Peyer's patch (tissue), 4 donors: ENCODE results near the gene WSB2. TPM values are rescaled to one million over a fixed set of nuclear protein-coding genes. Genes with fewer than 3 reads are reported as not detected.

ENCODE experiments used
- DNase-seq, 3 donors: peaks; one replicate each; pipeline ENCODE4 v3.0.0-alpha.2; 2017 to 2019
- H3K27ac ChIP-seq, 4 donors: fragments of 200-600 bp; sonication (generic); one replicate each; pipeline ENCODE4 v1.5.1; 2016 to 2019
- H3K27me3 ChIP-seq, 2 donors: fragments of 200-600 bp; sonication (generic); one replicate each; pipeline ENCODE4 v1.5.1; 2019
- H3K36me3 ChIP-seq, 3 donors: fragments of 200-600 bp; sonication (generic); one replicate each; pipeline ENCODE4 v1.5.1; 2016 to 2019
- H3K4me1 ChIP-seq, 4 donors: fragments of 200-600 bp; sonication (generic); one replicate each; pipeline ENCODE4 v1.5.1; 2016 to 2019
- H3K4me3 ChIP-seq, 4 donors: fragments of 200-600 bp; sonication (generic); 1 replicate in 3 of 4; 2 replicates in 1 of 4; pipeline ENCODE4 v1.5.1; 2016 to 2019; ENCODE audit warnings: mild to moderate bottlenecking in 1 of 4
- H3K9me3 ChIP-seq, 4 donors: fragments of 200-600 bp; sonication (generic); one replicate each; pipeline ENCODE4 v1.5.1; 2016 to 2019; ENCODE audit warnings: mild to moderate bottlenecking in 1 of 4
- POLR2A ChIP-seq, 2 donors: fragments of 450-650 bp; IDR thresholded peaks; one replicate each; pipeline ENCODE4 v1.5.1; 2017; ENCODE audit warnings: antibody characterized with exemption in 2 of 2, mild to moderate bottlenecking in 2 of 2, moderate library complexity in 2 of 2
- total RNA-seq, 4 donors: library from RNA; depleted of rRNA; stranded (reverse); fragments of >200 nt; gene quantifications; one replicate each; pipeline ENCODE4 v1.1.0, GENCODE V29; 2016
- TF ChIP-seq, protein P1 (sequence below), 6 experiments: fragments of 450-650 bp in 4 of 6; fragments of 200-600 bp in 2 of 6; sonication (generic) in 1 of 6; IDR thresholded peaks; one replicate each; pipeline ENCODE4 v1.5.1; 2017 to 2019; ENCODE audit warnings: antibody characterized with exemption in 6 of 6, mild to moderate bottlenecking in 3 of 6, moderate library complexity in 1 of 6

WSB2 gene
- total RNA-seq, 4 donors from 2014 or later, result 76.7 to 146 (median 110) TPM

DNA sequence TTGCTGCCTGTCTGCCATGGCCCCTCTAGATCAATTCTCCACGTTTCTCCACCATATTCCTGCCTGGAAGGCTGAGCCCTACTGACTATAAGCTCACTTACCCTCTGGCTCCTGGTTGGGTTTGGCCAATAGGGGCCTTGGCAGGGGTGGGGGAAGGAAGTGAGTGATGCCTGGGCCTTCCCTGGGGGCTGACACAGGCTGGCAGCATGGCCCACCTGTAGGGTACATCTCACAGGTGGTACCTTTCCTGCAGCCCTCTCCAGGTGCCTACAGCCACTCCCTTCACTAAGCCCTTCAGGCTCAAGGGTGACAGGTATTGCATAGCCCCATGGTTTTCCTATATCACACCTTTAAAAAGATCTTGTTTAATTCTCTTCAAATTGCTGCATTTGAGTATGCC lies 40.9 kb downstream of the WSB2 start:
- H3K36me3 ChIP-seq, result peaks cover 0 to 38% (median 0%) of the 10 kb centered on the region in 3 donors
- H3K4me3 ChIP-seq, result no peak overlapping the region
- TF ChIP-seq POLR2A (IDR thresholded peaks at IDR 0.05), result no peak
- TF ChIP-seq, protein P1, sequence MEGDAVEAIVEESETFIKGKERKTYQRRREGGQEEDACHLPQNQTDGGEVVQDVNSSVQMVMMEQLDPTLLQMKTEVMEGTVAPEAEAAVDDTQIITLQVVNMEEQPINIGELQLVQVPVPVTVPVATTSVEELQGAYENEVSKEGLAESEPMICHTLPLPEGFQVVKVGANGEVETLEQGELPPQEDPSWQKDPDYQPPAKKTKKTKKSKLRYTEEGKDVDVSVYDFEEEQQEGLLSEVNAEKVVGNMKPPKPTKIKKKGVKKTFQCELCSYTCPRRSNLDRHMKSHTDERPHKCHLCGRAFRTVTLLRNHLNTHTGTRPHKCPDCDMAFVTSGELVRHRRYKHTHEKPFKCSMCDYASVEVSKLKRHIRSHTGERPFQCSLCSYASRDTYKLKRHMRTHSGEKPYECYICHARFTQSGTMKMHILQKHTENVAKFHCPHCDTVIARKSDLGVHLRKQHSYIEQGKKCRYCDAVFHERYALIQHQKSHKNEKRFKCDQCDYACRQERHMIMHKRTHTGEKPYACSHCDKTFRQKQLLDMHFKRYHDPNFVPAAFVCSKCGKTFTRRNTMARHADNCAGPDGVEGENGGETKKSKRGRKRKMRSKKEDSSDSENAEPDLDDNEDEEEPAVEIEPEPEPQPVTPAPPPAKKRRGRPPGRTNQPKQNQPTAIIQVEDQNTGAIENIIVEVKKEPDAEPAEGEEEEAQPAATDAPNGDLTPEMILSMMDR (IDR thresholded peaks at IDR 0.05), result no peak
- no peak for DNase-seq
- H3K27ac ChIP-seq, result no peak overlapping the region
- H3K4me1 ChIP-seq, result peaks cover 0 to 10% (median 6%) of the 10 kb centered on the region in 4 donors
- H3K9me3 ChIP-seq, result no peaks in the 10 kb centered on the region
- H3K27me3 ChIP-seq, result no peaks in the 10 kb centered on the region

DNA sequence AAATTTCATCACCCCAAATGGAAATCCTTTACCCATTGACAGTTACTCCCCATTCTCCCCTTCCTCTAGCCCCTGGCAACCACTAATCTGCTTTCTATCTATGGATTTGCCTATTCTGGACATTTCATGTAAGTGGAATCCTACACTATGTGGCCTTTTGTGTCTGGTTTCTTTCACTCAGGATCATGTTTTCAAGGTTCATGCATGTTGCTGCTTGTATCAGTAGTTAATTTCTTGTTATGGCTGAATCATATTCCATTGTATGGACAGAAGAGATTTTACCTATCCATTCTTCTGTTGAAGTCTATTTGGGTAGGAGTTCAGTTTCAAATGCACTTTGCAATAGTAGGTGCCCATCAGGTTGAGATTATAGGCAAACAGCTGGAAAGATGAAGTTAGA lies 43.1 kb downstream of the WSB2 start:
- Histone ChIP-seq H3K4me1 (peaks cover 0 to 10% (median 6%) of the 10 kb centered on the region in 4 donors), H3K4me3 (no peak overlapping the region), H3K36me3 (peaks cover 0 to 35% (median 0%) of the 10 kb centered on the region in 3 donors), H3K27ac (no peak overlapping the region), H3K9me3 (no peaks in the 10 kb centered on the region), H3K27me3 (no peaks in the 10 kb centered on the region)
- DNase-seq, result no peak
- TF ChIP-seq, protein P1 (IDR thresholded peaks at IDR 0.05), result no peak
- no peak for TF ChIP-seq POLR2A (IDR thresholded peaks at IDR 0.05)

DNA sequence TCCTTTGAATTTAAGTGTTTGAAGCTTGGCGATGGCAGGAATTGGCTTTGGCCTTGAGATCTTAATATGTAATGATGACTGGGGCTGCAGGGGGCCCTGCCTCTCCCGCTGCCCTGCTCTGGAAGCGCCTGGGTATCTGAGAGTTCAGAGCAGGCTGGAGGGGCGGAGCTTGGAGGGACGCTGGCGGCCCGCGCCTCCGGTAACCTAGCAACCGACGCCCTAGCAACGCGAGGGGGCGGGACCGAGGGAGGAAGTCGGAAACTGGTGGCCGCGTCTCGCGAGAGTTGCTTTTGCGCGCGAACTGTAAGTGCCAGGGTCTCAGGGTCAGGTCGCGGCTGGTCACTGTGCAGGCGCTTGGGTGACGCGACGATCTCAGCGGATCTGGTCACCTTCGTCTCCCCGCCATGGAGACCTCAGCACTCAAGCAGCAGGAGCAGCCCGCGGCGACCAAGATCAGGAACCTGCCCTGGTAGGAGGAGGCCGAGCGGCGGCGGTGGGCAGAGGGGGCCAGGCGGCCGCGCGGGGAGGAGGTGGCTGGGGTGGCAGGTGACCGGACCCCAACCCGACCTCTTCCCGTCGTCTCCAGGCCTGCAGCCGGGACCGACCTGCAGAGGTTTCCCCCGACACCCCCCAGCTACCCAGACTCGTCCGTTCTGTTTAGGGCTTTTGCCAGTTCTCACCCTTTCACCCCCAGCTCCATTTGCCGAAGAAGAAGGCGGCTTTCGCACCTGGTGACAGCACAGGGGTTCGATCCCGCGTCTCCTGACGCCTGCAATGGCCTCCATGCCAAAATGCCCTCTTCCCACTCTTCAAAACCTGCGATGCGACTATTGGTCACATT lies 44.3 kb downstream of the WSB2 start, which contains the start of gene RFC5:
Gene RFC5, plus strand, starts transcription at position 280 of the 841 bp plus-strand sequence. Its CDS starts 125 bp downstream, at position 405.
- peak; percentile 99 for DNase-seq
- Histone ChIP-seq H3K4me3 (peak within 1 kb of the TSS; percentile 80 to 90 (median 85)), H3K36me3 (peaks cover 0 to 23% (median 0%) of the 10 kb centered on the region in 3 donors), H3K9me3 (no peaks in the 10 kb centered on the region), H3K27me3 (no peaks in the 10 kb centered on the region), H3K4me1 (peaks cover 0 to 10% (median 6%) of the 10 kb centered on the region in 4 donors), H3K27ac (peak within 1 kb of the TSS; percentile 41 to 75 (median 59))
- no peak for TF ChIP-seq POLR2A (IDR thresholded peaks at IDR 0.05)
- TF ChIP-seq, protein P1 (IDR thresholded peaks at IDR 0.05), result no peak

DNA sequence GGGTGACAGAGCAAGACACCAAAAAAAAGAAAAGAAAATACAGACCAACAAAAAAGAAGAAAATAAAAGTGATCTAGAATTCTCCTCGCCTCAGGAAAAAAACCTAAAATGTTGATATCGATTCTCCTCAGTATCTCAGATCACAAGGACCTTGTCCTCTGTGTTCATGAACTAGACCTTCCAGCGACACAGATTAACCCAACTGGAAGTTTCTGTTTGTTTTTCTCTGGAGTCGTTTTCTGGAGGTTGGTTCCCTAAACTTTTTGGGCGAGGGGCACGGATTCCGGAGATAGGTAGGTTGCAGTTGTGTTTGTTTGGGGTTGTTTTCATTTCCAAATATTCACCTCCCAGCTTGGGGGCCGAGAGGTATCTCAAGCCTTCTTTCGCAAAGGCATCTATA lies 45.0 kb downstream of the WSB2 start:
- no peaks in the 10 kb centered on the region for H3K27me3 ChIP-seq
- H3K9me3 ChIP-seq, result no peaks in the 10 kb centered on the region
- H3K4me3 ChIP-seq, result peak overlapping the region in 3 of 4 donors; percentile 80 to 87 (median 83)
- no peak overlapping the region for H3K27ac ChIP-seq
- peaks cover 0 to 10% (median 6%) of the 10 kb centered on the region in 4 donors for H3K4me1 ChIP-seq
- no peak for TF ChIP-seq POLR2A (IDR thresholded peaks at IDR 0.05)
- TF ChIP-seq, protein P1 (IDR thresholded peaks at IDR 0.05), result no peak
- no peak for DNase-seq
- peaks cover 0 to 18% (median 0%) of the 10 kb centered on the region in 3 donors for H3K36me3 ChIP-seq

DNA sequence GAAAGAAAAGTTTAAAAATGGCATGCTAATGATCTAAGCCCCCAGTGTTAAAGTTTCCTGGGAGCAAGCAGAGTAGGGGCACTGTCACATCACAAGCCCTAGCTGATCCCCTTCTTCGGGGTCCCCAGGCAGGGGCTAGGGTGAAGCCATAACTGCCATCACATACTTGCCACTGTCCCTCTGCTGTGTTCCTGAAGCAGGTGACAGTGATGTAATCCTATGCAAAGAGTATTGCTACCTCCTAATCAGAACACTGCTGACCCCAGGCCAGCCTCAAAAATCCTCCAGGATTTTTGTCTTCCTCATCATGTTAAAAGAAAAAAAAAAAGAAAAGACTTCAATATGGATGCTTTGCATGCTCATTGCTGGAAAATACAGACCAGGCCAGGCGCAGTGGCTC lies 45.7 kb downstream of the WSB2 start:
- Histone ChIP-seq H3K27ac (no peak overlapping the region), H3K4me3 (no peak overlapping the region)
- no peak for TF ChIP-seq POLR2A (IDR thresholded peaks at IDR 0.05)
- TF ChIP-seq, protein P1 (IDR thresholded peaks at IDR 0.05), result no peak

More for the DNA sequence above, 45.7 kb downstream of the WSB2 start:
- Histone ChIP-seq H3K9me3 (no peaks in the 10 kb centered on the region), H3K27me3 (no peaks in the 10 kb centered on the region), H3K36me3 (peaks cover 0 to 11% (median 0%) of the 10 kb centered on the region in 3 donors), H3K4me1 (peaks cover 0 to 10% (median 6%) of the 10 kb centered on the region in 4 donors)
- no peak for DNase-seq
